ENCODE results near the gene KLK11.

KLK11 gene

GRCh38 chr19:51064534-51065220, 38.3 kb upstream of the KLK11 start, which contains the start of gene KLK13:
TSS of gene KLK13 (minus strand) at chr19:51065092. CDS start at chr19:51065067, 25 bp downstream.
- no peak for TF ChIP-seq CTCF (conservative IDR thresholded peaks at IDR 0.05; ENCODE audit: low read length)
- no peak for DNase-seq (ENCODE audit: low read depth)
- no peak within 1 kb of the TSS for H3K4me3 ChIP-seq (ENCODE audit: low read length)

DNA sequence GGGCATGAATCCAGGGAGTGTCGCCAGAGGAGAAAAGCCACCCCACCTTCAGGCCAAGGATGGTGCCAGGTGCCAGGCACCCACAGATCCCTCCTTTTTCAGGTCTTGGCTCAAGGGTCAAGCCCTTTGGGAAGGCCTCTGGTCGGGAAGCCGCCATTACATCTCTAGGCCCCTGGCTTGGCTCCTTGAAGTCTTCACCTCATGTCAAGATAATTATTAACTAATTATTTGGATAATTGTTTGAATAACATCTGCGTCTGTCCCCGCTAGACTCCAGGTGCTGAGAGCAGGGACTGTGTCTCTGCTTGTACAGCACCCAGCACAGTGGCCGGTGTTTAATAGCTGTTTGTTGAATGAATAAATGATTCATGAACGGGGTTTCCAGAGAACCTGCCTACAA, 37.2 kb upstream of the KLK11 start:
- H3K4me3 ChIP-seq (ENCODE audit: low read length) = no peak overlapping the region
- DNase-seq (ENCODE audit: low read depth) = no peak
- no peak for TF ChIP-seq CTCF (conservative IDR thresholded peaks at IDR 0.05; ENCODE audit: low read length)

DNA sequence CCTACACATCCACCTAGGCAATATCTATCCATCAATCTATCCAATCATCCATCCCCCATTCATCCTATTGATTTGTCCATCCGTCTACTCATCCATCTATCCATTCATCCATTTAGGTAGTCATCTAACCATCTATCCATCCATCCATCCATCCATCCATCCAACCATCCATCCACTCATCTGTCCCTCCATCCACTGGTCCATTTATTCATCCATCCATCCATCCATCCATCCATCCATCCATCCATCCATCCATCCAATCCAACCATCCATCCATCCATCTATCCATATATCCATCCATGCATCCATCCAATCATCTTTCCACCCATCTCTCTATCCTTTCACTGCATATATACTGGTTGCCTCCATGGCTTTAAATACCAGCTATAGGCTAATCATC, 34.6 kb upstream of the KLK11 start:
- no peak overlapping the region for H3K4me3 ChIP-seq (ENCODE audit: low read length)
- no peak for DNase-seq (ENCODE audit: low read depth)
- TF ChIP-seq CTCF (conservative IDR thresholded peaks at IDR 0.05; ENCODE audit: low read length) = no peak

DNA sequence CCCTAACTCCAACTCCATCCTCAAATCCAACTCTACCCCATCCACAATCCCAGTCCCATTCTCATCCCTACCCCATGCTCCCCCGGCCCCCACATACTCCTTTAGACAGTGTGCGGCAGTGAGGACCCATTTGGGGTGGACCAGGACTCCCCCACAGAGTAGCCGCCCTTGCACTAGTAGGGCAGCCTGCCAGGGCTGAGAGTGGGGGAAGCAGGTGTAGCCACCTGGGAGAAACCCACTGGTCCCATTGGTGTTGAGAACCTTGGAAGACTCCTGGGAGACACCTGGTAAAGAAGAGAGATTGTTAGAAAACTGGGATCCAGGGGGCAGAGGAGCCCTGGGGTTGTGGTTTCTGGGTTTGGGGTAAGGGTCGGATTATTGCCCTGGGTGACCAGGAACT, 33.9 kb upstream of the KLK11 start:
- no peak overlapping the region for H3K4me3 ChIP-seq (ENCODE audit: low read length)
- no peak for DNase-seq (ENCODE audit: low read depth)
- TF ChIP-seq CTCF (conservative IDR thresholded peaks at IDR 0.05; ENCODE audit: low read length) = no peak

- DNase-seq (ENCODE audit: low read depth) = no peak
- no peak for TF ChIP-seq CTCF (conservative IDR thresholded peaks at IDR 0.05; ENCODE audit: low read length)
- no peak overlapping the region for H3K4me3 ChIP-seq (ENCODE audit: low read length)
Observed at GRCh38 chr19:51059715-51060114, 33.3 kb upstream of the KLK11 start.

DNA sequence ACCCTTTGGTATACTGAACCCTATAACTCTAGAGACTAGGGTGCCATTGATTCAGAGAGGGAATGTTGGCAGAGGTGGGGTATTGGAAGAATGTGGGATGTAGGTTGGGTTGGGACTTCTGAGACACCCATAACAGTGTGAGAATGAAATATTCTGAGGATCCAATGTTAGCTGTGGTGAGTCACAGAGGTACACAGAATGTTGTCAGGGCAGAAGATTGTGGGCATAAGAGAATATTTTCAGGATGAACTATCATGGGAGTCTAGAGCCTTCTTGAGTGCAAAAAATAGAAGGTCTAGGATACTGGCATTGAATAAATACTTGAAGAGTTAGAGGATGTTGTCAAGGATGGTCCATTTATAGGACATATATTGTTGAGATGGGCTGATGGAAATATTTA, 29.4 kb upstream of the KLK11 start:
- no peak overlapping the region for H3K4me3 ChIP-seq (ENCODE audit: low read length)
- DNase-seq (ENCODE audit: low read depth) = no peak
- TF ChIP-seq CTCF (conservative IDR thresholded peaks at IDR 0.05; ENCODE audit: low read length) = no peak

GRCh38 chr19:51047031-51047335, 20.6 kb upstream of the KLK11 start:
- DNase-seq (ENCODE audit: low read depth) = no peak
- no peak overlapping the region for H3K4me3 ChIP-seq (ENCODE audit: low read length)
- TF ChIP-seq CTCF (conservative IDR thresholded peaks at IDR 0.05; ENCODE audit: low read length) = no peak
